HepG2 (cell line): Measurements from ENCODE around the gene KIF27. TPM values are rescaled to one million over a fixed set of nuclear protein-coding genes. Genes with fewer than 3 reads are reported as not detected.

ENCODE experiments used
- BRD4 ChIP-seq: sonication (generic); formaldehyde crosslinking; IDR thresholded peaks from 2 replicates; pipeline ENCODE4 v1.4.0; 2020; ENCODE audit warnings: missing genetic modification reagents
- CREB1 ChIP-seq, 2 experiments: fragments of 450-650 bp in 1 of 2; IDR thresholded peaks; 2 replicates each; pipeline ENCODE4 v1.6.1; 2016 to 2017; ENCODE audit warnings: control low read depth in 1 of 2, mild to moderate bottlenecking in 1 of 2, missing compliant biosample characterization in 1 of 2, missing genetic modification characterization in 1 of 2
- KAT2B ChIP-seq: fragments of 150-350 bp; IDR thresholded peaks from 2 replicates; pipeline ENCODE4 v1.6.1; 2014; ENCODE audit warnings: low read depth, low read length, borderline replicate concordance
- KDM1A ChIP-seq: IDR thresholded peaks from 2 replicates; pipeline ENCODE4 v1.6.1; 2016; ENCODE audit warnings: missing compliant biosample characterization
- STAT5B ChIP-seq: sonication (generic); formaldehyde crosslinking; IDR thresholded peaks from 2 replicates; pipeline ENCODE4 v1.4.0; 2020; ENCODE audit warnings: missing genetic modification reagents
- ZNF350 ChIP-seq: sonication (generic); formaldehyde crosslinking; IDR thresholded peaks from 2 replicates; pipeline ENCODE4 v1.4.0; 2020; ENCODE audit warnings: mild to moderate bottlenecking, low read depth, missing genetic modification reagents, borderline replicate concordance
- polyA plus RNA-seq, 8 experiments: library from polyadenylated mRNA; depleted of rRNA in 3 of 8; stranded (reverse) in 7 of 8; unstranded in 1 of 8; fragments of >200 nt; fragmentation: Illumina TruSeq in 4 of 8; extraction: Trizol in 4 of 8; gene quantifications; 2 replicates each; pipeline versions ENCODE4 v1.2.1 to v1.2.3, GENCODE V29; 2011 to 2016; ENCODE audit warnings: low read depth in 4 of 8, missing spikeins in 1 of 8, mixed read lengths in 1 of 8; ENCODE audit not compliant: insufficient read depth in 1 of 8
- total RNA-seq, 5 experiments: library from RNA; depleted of rRNA; stranded (reverse); fragments of >200 nt; fragmentation: Illumina TruSeq; extraction: Trizol; gene quantifications; 2 replicates each; pipeline ENCODE4 v1.2.3, GENCODE V29; 2016; ENCODE audit warnings: low read depth in 1 of 5
- TF ChIP-seq, protein P1 (sequence below): sonication (generic); formaldehyde crosslinking; IDR thresholded peaks from 2 replicates; pipeline ENCODE4 v1.4.0; 2020; ENCODE audit warnings: low read depth, mild to moderate bottlenecking, missing genetic modification reagents
- TF ChIP-seq, protein P2 (sequence below): sonication (generic); formaldehyde crosslinking; IDR thresholded peaks from 2 replicates; pipeline ENCODE4 v1.8.1; 2023; ENCODE audit warnings: mild to moderate bottlenecking, moderate library complexity, missing genetic modification reagents
- TF ChIP-seq, protein P3 (sequence below): sonication (generic); formaldehyde crosslinking; IDR thresholded peaks from 2 replicates; pipeline ENCODE4 v1.4.0; 2020; ENCODE audit warnings: low read depth, missing genetic modification reagents
- TF ChIP-seq, protein P4 (sequence below): sonication (generic); formaldehyde crosslinking; IDR thresholded peaks from 2 replicates; pipeline ENCODE4 v1.4.0; 2020; ENCODE audit warnings: missing genetic modification reagents
- TF ChIP-seq, protein P5 (sequence below): sonication (generic); formaldehyde crosslinking; IDR thresholded peaks from 2 replicates; pipeline ENCODE4 v1.5.0; 2020; ENCODE audit warnings: mild to moderate bottlenecking, missing genetic modification reagents, moderate library complexity
- TF ChIP-seq, protein P6 (sequence below): sonication (generic); formaldehyde crosslinking; IDR thresholded peaks from 2 replicates; pipeline ENCODE4 v1.4.0; 2020; ENCODE audit warnings: mild to moderate bottlenecking, missing genetic modification reagents

The KIF27 gene
- total and polyA plus RNA-seq, 2 of the 13 experiments (the other 11 are each of a cell fraction or from before 2014, with no cell fraction given) = 0.95 to 4.1 TPM

DNA sequence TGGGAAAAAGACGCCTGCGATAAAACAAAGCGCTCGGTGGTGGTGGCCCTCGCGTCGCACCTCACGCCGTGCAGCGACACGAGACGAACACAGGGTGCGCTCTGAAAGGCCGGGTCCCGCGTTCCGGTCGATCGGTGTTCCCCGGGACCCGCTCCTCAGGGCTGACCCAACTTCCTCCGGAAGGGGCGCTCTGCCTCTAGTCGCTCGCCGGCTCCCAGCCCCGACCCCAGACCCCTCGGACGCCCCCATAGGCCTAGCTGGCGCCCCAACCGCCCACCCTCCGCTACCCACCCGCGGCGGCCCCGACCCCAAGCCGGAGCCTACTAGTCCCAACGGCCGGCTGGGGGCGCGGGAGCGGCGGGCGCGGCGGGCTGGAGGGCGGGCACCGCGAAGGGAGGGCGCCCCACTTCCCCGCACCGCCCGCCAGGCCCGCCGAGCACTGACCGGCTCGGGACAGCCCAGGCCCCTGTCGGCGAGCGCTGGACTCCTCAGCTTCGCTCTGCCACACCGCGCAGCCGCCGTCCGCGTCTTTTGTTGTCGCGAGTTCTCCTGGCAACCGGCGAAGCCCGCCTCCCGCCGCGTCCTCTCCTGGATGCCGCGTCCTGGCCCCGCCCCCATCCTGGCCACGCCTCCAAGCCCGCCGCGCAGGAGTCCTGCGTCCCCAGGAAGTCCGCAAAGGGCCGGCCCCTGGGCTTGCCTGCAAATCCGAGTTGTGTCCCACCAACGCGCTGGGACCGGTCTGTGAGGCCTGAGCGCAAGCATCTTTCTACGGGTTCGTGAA is at the start of gene KIF27 (continued):
- TF ChIP-seq, protein P1, sequence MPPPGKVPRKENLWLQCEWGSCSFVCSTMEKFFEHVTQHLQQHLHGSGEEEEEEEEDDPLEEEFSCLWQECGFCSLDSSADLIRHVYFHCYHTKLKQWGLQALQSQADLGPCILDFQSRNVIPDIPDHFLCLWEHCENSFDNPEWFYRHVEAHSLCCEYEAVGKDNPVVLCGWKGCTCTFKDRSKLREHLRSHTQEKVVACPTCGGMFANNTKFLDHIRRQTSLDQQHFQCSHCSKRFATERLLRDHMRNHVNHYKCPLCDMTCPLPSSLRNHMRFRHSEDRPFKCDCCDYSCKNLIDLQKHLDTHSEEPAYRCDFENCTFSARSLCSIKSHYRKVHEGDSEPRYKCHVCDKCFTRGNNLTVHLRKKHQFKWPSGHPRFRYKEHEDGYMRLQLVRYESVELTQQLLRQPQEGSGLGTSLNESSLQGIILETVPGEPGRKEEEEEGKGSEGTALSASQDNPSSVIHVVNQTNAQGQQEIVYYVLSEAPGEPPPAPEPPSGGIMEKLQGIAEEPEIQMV = no peak
- TF ChIP-seq, protein P2, sequence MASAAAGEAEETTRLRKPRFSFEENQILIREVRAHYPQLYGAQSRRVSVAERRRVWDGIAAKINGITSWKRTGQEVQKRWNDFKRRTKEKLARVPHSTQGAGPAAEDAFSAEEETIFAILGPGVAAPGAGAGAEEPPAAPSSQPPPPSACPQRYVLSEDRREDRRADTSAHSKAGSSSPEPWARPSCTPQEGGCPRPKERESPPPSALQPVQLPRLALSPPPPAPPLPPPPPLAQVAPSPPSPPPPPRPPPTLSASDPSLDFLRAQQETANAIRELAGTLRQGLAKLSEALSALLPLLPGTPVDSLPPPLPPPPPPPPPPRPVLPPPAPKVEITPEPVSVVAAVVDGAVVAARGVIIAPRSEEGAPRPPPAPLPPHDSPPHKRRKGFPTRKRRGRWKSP (CRISPR knock-in tag) = peak; percentile 42; the same call in 1 of the 2 replicates
- TF ChIP-seq ZNF350 (CRISPR knock-in tag) (0 out of 2 replicates have a peak, but pooled peaks have one; percentile 26), KAT2B (no peak), CREB1 (IDR thresholded peaks at IDR 0.05) (peak; percentile 34; the same call in 1 of the 2 replicates), CREB1 (CRISPR knock-in tag; IDR thresholded peaks at IDR 0.05) (no peak), KDM1A (CRISPR knock-in tag) (no peak), BRD4 (CRISPR knock-in tag) (no peak; the same call in 1 of the 2 replicates), STAT5B (no peak)
- TF ChIP-seq, protein P3, sequence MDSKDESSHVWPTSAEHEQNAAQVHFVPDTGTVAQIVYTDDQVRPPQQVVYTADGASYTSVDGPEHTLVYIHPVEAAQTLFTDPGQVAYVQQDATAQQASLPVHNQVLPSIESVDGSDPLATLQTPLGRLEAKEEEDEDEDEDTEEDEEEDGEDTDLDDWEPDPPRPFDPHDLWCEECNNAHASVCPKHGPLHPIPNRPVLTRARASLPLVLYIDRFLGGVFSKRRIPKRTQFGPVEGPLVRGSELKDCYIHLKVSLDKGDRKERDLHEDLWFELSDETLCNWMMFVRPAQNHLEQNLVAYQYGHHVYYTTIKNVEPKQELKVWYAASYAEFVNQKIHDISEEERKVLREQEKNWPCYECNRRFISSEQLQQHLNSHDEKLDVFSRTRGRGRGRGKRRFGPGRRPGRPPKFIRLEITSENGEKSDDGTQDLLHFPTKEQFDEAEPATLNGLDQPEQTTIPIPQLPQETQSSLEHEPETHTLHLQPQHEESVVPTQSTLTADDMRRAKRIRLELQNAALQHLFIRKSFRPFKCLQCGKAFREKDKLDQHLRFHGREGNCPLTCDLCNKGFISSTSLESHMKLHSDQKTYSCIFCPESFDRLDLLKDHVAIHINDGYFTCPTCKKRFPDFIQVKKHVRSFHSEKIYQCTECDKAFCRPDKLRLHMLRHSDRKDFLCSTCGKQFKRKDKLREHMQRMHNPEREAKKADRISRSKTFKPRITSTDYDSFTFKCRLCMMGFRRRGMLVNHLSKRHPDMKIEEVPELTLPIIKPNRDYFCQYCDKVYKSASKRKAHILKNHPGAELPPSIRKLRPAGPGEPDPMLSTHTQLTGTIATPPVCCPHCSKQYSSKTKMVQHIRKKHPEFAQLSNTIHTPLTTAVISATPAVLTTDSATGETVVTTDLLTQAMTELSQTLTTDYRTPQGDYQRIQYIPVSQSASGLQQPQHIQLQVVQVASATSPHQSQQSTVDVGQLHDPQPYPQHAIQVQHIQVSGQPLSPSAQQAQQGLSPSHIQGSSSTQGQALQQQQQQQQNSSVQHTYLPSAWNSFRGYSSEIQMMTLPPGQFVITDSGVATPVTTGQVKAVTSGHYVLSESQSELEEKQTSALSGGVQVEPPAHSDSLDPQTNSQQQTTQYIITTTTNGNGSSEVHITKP (CRISPR knock-in tag) = no peak
- TF ChIP-seq, protein P4, sequence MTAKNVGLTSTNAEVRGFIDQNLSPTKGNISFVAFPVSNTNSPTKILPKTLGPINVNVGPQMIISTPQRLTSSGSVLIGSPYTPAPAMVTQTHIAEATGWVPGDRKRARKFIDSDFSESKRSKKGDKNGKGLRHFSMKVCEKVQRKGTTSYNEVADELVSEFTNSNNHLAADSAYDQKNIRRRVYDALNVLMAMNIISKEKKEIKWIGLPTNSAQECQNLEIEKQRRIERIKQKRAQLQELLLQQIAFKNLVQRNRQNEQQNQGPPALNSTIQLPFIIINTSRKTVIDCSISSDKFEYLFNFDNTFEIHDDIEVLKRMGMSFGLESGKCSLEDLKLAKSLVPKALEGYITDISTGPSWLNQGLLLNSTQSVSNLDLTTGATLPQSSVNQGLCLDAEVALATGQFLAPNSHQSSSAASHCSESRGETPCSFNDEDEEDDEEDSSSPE (CRISPR knock-in tag) = peak; percentile 74
- TF ChIP-seq, protein P5, sequence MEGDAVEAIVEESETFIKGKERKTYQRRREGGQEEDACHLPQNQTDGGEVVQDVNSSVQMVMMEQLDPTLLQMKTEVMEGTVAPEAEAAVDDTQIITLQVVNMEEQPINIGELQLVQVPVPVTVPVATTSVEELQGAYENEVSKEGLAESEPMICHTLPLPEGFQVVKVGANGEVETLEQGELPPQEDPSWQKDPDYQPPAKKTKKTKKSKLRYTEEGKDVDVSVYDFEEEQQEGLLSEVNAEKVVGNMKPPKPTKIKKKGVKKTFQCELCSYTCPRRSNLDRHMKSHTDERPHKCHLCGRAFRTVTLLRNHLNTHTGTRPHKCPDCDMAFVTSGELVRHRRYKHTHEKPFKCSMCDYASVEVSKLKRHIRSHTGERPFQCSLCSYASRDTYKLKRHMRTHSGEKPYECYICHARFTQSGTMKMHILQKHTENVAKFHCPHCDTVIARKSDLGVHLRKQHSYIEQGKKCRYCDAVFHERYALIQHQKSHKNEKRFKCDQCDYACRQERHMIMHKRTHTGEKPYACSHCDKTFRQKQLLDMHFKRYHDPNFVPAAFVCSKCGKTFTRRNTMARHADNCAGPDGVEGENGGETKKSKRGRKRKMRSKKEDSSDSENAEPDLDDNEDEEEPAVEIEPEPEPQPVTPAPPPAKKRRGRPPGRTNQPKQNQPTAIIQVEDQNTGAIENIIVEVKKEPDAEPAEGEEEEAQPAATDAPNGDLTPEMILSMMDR = peak; percentile 53
- TF ChIP-seq, protein P6, sequence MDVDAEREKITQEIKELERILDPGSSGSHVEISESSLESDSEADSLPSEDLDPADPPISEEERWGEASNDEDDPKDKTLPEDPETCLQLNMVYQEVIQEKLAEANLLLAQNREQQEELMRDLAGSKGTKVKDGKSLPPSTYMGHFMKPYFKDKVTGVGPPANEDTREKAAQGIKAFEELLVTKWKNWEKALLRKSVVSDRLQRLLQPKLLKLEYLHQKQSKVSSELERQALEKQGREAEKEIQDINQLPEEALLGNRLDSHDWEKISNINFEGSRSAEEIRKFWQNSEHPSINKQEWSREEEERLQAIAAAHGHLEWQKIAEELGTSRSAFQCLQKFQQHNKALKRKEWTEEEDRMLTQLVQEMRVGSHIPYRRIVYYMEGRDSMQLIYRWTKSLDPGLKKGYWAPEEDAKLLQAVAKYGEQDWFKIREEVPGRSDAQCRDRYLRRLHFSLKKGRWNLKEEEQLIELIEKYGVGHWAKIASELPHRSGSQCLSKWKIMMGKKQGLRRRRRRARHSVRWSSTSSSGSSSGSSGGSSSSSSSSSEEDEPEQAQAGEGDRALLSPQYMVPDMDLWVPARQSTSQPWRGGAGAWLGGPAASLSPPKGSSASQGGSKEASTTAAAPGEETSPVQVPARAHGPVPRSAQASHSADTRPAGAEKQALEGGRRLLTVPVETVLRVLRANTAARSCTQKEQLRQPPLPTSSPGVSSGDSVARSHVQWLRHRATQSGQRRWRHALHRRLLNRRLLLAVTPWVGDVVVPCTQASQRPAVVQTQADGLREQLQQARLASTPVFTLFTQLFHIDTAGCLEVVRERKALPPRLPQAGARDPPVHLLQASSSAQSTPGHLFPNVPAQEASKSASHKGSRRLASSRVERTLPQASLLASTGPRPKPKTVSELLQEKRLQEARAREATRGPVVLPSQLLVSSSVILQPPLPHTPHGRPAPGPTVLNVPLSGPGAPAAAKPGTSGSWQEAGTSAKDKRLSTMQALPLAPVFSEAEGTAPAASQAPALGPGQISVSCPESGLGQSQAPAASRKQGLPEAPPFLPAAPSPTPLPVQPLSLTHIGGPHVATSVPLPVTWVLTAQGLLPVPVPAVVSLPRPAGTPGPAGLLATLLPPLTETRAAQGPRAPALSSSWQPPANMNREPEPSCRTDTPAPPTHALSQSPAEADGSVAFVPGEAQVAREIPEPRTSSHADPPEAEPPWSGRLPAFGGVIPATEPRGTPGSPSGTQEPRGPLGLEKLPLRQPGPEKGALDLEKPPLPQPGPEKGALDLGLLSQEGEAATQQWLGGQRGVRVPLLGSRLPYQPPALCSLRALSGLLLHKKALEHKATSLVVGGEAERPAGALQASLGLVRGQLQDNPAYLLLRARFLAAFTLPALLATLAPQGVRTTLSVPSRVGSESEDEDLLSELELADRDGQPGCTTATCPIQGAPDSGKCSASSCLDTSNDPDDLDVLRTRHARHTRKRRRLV = no peak
